Astrocyte (in vitro differentiated cells and primary cell): ENCODE results near the gene TMEM184B. TPM values are rescaled to one million over a fixed set of nuclear protein-coding genes. Genes with fewer than 3 reads are reported as not detected.

Source experiments
- DNase-seq: peaks from one replicate; pipeline ENCODE4 v3.0.0-alpha.2; 2010; ENCODE audit warnings: low read depth
- FAIRE-seq: peaks from 2 replicates; lab custom pipeline; 2011; peaks lifted over from hg19 to GRCh38; lab: Jason Lieb, UNC
- H2AFZ ChIP-seq: 2 replicates; pipeline ENCODE4 v1.6.0; 2012; ENCODE audit warnings: low read depth, low read length, inconsistent platforms
- H3K27ac ChIP-seq: 2 replicates; pipeline ENCODE4 v1.5.1; 2011; ENCODE audit warnings: low read depth, low read length, inconsistent platforms
- H3K27me3 ChIP-seq: 2 replicates; pipeline ENCODE4 v1.6.0; 2011; ENCODE audit warnings: low read length, inconsistent platforms; ENCODE audit not compliant: insufficient read depth
- H3K36me3 ChIP-seq: 2 replicates; pipeline ENCODE4 v1.5.1; 2011; ENCODE audit warnings: low read length, inconsistent platforms; ENCODE audit not compliant: insufficient read depth
- H3K4me1 ChIP-seq: 2 replicates; pipeline ENCODE4 v1.5.1; 2011; ENCODE audit warnings: low read length, inconsistent platforms; ENCODE audit not compliant: insufficient read depth
- H3K4me2 ChIP-seq: 2 replicates; pipeline ENCODE4 v1.6.0; 2012; ENCODE audit warnings: low read length, inconsistent platforms
- H3K4me3 ChIP-seq: 2 replicates; pipeline ENCODE4 v1.5.1; 2011; ENCODE audit warnings: low read depth, mild to moderate bottlenecking, low read length, inconsistent platforms; ENCODE audit not compliant: insufficient read depth
- H3K79me2 ChIP-seq: 2 replicates; pipeline ENCODE4 v1.6.0; 2012; ENCODE audit warnings: mild to moderate bottlenecking, low read length, inconsistent platforms; ENCODE audit not compliant: insufficient read depth
- H3K9ac ChIP-seq: 2 replicates; pipeline ENCODE4 v1.6.0; 2012; ENCODE audit warnings: mild to moderate bottlenecking, low read length, inconsistent platforms
- H3K9me3 ChIP-seq: 2 replicates; pipeline ENCODE4 v1.5.1; 2012; ENCODE audit warnings: low read depth, mild to moderate bottlenecking, low read length, inconsistent platforms; ENCODE audit not compliant: insufficient read depth
- H4K20me1 ChIP-seq: 2 replicates; pipeline ENCODE4 v1.6.0; 2012; ENCODE audit warnings: low read length, inconsistent platforms; ENCODE audit not compliant: insufficient read depth
- H3K27ac Mint-ChIP-seq: one replicate; pipeline ENCODE4 v1.8.0; 2021; ENCODE audit warnings: mild to moderate bottlenecking, mixed read lengths; ENCODE audit not compliant: unreplicated experiment
- H3K27me3 Mint-ChIP-seq: one replicate; pipeline ENCODE4 v1.8.0; 2021; ENCODE audit warnings: low read depth, mixed read lengths; ENCODE audit not compliant: unreplicated experiment
- H3K36me3 Mint-ChIP-seq: one replicate; pipeline ENCODE4 v1.8.0; 2021; ENCODE audit warnings: low read depth, mixed read lengths; ENCODE audit not compliant: unreplicated experiment
- H3K4me1 Mint-ChIP-seq: one replicate; pipeline ENCODE4 v1.8.0; 2021; ENCODE audit warnings: low read depth, mixed read lengths; ENCODE audit not compliant: unreplicated experiment
- H3K4me3 Mint-ChIP-seq: one replicate; pipeline ENCODE4 v1.8.0; 2021; ENCODE audit warnings: mild to moderate bottlenecking, moderate library complexity, mixed read lengths; ENCODE audit not compliant: unreplicated experiment
- H3K9me3 Mint-ChIP-seq: one replicate; pipeline ENCODE4 v1.8.0; 2021; ENCODE audit warnings: mild to moderate bottlenecking, mixed read lengths; ENCODE audit not compliant: unreplicated experiment
- EZH2 ChIP-seq: IDR thresholded peaks from 2 replicates; pipeline ENCODE4 v1.6.1; 2012; ENCODE audit warnings: mild to moderate bottlenecking, low read length, inconsistent platforms; ENCODE audit not compliant: insufficient read depth
- total RNA-seq: library from RNA; stranded (reverse); gene quantifications from 2 replicates; pipeline ENCODE4 v1.2.1, GENCODE V29; 2021
- TF ChIP-seq, protein P1 (sequence below): IDR thresholded peaks from 2 replicates; pipeline ENCODE4 v1.5.1; 2011; ENCODE audit warnings: low read depth, mild to moderate bottlenecking, inconsistent platforms, low read length, moderate library complexity; ENCODE audit not compliant: insufficient read depth

Gene TMEM184B
- total RNA-seq, 1 donor from 2014 or later, result 109 TPM

DNA sequence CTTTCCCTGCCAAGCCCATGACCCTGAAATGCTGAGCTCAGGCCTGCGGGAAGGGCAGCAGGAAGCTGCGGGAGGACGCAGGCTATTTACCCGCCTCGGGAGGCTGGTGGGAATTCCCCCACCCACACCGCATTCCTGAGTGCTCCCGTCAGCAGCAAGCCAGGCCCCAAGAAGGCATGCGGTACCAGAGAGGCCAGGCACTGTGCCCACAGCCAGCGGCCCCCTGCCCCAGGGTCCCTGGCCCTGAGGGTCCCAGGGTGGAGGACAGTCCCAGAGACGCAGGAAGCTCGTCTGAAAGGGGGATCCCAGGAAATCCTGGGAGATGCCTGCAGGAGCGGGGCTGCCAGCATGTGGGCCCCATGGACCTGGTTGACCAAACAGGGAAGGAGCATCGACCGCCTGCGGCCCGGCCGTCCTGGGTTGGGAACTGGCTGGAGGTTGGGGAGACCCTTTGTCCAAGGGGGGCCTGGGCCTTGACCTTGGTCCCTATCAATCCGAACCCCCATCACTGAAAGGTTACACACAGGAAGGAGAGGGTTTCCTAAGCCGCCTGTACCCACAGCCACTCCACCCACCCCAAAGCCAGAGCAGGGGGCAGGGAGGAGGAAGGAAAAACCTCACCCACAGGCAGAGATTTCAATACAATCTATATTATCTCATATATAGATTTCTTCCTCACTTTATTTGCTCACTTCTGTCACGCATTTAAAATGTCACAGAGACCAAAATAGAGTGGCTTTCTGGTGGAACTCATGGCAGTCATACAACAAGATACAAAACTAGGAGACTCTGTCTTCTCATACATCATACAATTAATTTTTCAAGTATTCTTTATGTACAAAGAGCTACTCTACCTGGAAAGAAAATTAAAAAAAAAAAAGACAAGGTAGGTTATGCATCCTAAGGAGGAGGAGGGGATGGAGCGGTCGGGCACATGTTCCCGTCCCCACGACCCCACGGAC, 53.9 kb downstream of the TMEM184B start:
- H3K27ac Mint-ChIP-seq, result peak overlapping the region; percentile 89
- FAIRE-seq, result no peak
- H3K4me2 ChIP-seq, result peak overlapping the region; percentile 43
- no peaks in the 10 kb centered on the region for H3K9me3 ChIP-seq
- H3K4me3 Mint-ChIP-seq, result no peak overlapping the region
- no peak overlapping the region for H2AFZ ChIP-seq
- H3K27me3 ChIP-seq, result no peaks in the 10 kb centered on the region
- peaks cover 37% of the 10 kb centered on the region for H3K4me1 ChIP-seq
- no peak overlapping the region for H3K4me3 ChIP-seq
- no peaks in the 10 kb centered on the region for H3K9me3 Mint-ChIP-seq
- H3K36me3 Mint-ChIP-seq, result peaks cover 8% of the 10 kb centered on the region
- peak overlapping the region; percentile 98 for H3K27ac ChIP-seq
- TF ChIP-seq, protein P1, sequence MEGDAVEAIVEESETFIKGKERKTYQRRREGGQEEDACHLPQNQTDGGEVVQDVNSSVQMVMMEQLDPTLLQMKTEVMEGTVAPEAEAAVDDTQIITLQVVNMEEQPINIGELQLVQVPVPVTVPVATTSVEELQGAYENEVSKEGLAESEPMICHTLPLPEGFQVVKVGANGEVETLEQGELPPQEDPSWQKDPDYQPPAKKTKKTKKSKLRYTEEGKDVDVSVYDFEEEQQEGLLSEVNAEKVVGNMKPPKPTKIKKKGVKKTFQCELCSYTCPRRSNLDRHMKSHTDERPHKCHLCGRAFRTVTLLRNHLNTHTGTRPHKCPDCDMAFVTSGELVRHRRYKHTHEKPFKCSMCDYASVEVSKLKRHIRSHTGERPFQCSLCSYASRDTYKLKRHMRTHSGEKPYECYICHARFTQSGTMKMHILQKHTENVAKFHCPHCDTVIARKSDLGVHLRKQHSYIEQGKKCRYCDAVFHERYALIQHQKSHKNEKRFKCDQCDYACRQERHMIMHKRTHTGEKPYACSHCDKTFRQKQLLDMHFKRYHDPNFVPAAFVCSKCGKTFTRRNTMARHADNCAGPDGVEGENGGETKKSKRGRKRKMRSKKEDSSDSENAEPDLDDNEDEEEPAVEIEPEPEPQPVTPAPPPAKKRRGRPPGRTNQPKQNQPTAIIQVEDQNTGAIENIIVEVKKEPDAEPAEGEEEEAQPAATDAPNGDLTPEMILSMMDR, result no peak
- TF ChIP-seq EZH2, result no peak
- peaks cover 6% of the 10 kb centered on the region for H3K79me2 ChIP-seq
- peak; percentile 96 for DNase-seq
- H3K4me1 Mint-ChIP-seq, result peaks cover 33% of the 10 kb centered on the region
- peak overlapping the region; percentile 80 for H3K9ac ChIP-seq
- H3K36me3 ChIP-seq, result no peaks in the 10 kb centered on the region
- H3K27me3 Mint-ChIP-seq, result no peaks in the 10 kb centered on the region
- peaks cover 3% of the 10 kb centered on the region for H4K20me1 ChIP-seq

DNA sequence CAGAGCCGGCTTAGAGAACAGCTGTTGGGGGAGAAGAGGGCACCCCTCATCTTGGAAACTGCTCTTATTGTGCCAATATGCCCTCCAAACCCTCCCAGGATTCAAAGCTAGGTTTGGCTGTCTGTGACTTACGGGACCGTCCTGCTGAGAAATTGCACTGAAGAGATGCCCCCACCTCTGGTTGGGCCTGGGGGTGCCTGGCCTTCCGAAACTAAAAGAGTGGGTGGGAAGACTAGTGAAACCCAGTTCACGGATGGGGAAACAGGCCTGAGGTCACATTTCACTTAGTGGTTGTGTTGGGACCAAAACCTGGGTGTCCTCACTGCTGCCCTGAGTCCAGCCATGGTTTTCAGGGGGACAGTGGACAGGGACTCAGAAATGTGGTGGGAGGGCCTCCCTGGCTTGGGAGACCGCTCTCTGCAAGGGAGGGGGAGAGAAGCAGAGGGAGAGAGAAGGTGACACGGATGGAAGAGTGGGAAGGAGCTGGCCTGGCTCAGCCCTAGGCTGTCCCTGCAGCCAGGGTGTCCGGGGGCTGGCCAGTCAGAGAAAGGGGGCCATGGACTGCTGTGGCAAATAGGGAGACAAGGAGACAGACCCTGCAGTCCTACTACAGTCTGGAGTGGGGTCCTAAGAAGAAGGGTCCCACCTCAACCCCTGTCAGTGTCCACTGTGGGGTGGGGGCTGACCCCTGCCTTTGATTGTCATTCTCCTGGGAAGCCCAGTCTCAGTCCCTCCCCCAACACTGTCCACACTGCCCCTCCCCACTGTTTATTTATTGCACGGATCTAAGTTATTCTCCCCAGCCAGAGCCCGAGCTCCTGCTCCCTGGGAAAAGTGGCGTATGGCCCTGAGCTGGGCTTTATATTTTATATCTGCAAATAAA, 57.4 kb downstream of the TMEM184B start:
- Histone ChIP-seq H3K79me2 (peaks cover 32% of the 10 kb centered on the region), H3K4me1 (peaks cover 39% of the 10 kb centered on the region), H3K36me3 (no peaks in the 10 kb centered on the region), H2AFZ (no peak overlapping the region), H3K9ac (no peak overlapping the region), H3K4me3 (no peak overlapping the region), H3K27me3 (no peaks in the 10 kb centered on the region), H3K27ac (no peak overlapping the region), H3K9me3 (no peaks in the 10 kb centered on the region), H4K20me1 (peaks cover 25% of the 10 kb centered on the region), H3K4me2 (no peak overlapping the region)
- FAIRE-seq (no peak), DNase-seq (no peak)
- no peak overlapping the region for H3K27ac Mint-ChIP-seq
- H3K4me3 Mint-ChIP-seq, result peak overlapping the region; percentile 9
- peaks cover 13% of the 10 kb centered on the region for H3K36me3 Mint-ChIP-seq
- no peaks in the 10 kb centered on the region for H3K9me3 Mint-ChIP-seq
- H3K27me3 Mint-ChIP-seq, result no peaks in the 10 kb centered on the region
- peaks cover 25% of the 10 kb centered on the region for H3K4me1 Mint-ChIP-seq
- no peak for TF ChIP-seq EZH2

DNA sequence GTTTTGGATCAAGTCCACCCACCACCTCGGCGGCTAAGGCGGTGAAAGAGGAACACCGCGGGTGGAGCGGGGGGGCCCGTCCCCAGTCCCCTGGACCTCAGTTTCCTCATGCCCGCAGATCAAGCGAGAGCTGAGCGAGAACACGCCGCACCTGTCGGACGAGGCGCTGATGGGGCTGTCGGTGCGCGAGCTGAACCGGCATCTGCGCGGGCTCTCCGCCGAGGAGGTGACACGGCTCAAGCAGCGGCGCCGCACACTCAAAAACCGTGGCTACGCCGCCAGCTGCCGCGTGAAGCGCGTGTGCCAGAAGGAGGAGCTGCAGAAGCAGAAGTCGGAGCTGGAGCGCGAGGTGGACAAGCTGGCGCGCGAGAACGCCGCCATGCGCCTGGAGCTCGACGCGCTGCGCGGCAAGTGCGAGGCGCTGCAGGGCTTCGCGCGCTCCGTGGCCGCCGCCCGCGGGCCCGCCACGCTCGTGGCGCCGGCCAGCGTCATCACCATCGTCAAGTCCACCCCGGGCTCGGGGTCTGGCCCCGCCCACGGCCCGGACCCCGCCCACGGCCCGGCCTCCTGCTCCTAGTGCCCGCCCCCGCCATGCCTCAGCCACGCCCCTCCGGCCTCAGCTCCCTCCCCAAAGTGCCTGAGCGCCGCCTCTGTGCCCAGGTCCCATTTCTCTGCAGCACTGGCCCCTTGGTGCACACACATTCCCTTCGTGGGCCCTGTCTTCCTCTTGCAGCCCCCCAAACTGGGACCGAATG, 58.3 kb downstream of the TMEM184B start:
- Histone ChIP-seq H3K9me3 (no peaks in the 10 kb centered on the region), H3K4me3 (no peak overlapping the region), H3K9ac (peak overlapping the region; percentile 18), H4K20me1 (peaks cover 33% of the 10 kb centered on the region), H2AFZ (no peak overlapping the region), H3K4me1 (peaks cover 34% of the 10 kb centered on the region), H3K79me2 (peaks cover 40% of the 10 kb centered on the region), H3K27me3 (no peaks in the 10 kb centered on the region), H3K36me3 (no peaks in the 10 kb centered on the region), H3K4me2 (peak overlapping the region; percentile 60), H3K27ac (no peak overlapping the region)
- H3K36me3 Mint-ChIP-seq, result peaks cover 13% of the 10 kb centered on the region
- no peaks in the 10 kb centered on the region for H3K9me3 Mint-ChIP-seq
- FAIRE-seq (no peak), DNase-seq (peak; percentile 26)
- TF ChIP-seq, protein P1, result no peak
- TF ChIP-seq EZH2, result no peak
- H3K27ac Mint-ChIP-seq, result no peak overlapping the region
- no peak overlapping the region for H3K4me3 Mint-ChIP-seq
- H3K4me1 Mint-ChIP-seq, result peaks cover 24% of the 10 kb centered on the region
- H3K27me3 Mint-ChIP-seq, result no peaks in the 10 kb centered on the region
